NCI-H524 treated with DMSO at 0.1 percent for 48 hours (cell line): ENCODE measurements around the gene YTHDC1.
"Not testable (repeated sequence)": the region's sequence is repeated elsewhere in the genome, so short reads cannot be mapped to it uniquely, and the experiment has no call there.

Experiments
- DNase-seq: peaks from one replicate; lab custom pipeline; 2025; lab: John Stamatoyannopoulos, UW

Gene YTHDC1

DNA sequence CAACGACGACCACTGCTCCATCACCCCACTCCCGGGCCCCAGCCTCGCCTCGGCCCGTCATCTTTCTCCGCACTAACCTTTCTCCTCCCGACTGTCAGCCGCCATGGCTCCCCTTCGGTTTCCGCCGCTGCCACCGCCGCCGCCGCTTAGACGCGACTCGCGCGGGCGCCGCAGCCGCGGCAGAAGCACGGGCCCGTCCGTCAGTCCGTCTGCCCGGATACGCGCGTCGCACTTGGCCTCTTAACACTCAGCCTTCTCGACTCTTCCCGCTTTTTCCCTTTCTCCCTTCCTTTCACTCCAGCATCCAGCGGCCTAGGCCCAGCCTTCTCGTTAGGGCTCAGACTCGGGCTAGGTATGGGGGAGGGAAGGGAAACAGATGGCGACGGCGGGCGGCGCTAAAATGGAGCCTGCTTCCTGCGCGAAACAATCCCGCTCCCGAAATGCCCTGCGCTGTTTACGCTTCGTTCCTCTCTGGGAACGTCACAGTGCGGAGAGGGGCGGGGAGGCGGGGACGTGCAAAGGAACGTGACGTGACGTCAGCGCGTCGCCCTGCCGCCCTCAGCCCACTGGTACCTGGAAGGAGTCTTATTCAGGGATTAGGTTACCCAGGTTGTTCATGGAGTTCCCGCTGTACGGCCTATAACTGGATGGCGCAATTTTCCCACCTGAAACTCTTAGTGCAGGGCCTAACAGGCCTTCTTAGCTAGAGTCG lies at the start of gene YTHDC1:
YTHDC1 (minus strand) TSS at position 442 of the 712 bp plus-strand sequence; CDS start at position 105, 337 bp downstream.
- DNase-seq, result peak; percentile 63

DNA sequence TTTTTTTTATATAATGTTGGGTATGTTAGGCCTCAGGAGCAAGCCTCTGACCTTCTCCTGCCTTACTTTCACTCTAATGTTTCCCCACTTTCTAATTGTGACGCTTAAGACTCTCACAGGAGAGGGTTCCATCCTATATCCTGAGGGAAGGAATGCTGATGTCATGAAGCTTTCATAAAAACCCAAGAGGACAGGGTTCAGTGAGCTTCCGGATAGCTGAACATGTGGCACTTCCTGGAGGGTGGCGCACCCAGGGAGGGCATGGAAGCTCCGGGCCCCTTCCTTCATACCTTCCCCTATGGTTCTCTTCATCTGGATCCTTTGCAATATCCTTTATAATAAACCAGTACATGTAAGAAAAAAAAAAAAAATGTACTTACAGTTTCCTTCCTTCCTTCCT lies 49.4 kb upstream of the YTHDC1 start:
- DNase-seq, result no peak

DNA sequence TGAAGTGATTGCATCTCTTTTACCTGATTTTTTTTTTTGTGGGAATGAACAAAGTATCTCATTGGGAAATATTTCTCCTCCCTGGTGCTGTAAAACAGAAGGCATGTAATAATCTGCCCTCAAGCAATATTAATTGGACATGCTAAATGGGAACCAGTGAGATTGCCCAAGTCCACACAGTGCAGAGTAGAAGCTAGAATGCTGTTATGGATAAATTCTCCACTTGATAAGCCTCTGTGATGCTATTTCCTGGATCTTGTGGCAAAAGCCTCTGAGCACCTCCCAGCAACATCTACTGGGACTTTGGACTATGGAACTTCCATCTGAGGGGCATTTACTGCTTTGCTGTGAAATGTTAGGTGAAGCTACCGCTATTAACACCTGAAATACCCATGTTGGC lies 46.9 kb upstream of the YTHDC1 start:
- DNase-seq, result no peak

DNA sequence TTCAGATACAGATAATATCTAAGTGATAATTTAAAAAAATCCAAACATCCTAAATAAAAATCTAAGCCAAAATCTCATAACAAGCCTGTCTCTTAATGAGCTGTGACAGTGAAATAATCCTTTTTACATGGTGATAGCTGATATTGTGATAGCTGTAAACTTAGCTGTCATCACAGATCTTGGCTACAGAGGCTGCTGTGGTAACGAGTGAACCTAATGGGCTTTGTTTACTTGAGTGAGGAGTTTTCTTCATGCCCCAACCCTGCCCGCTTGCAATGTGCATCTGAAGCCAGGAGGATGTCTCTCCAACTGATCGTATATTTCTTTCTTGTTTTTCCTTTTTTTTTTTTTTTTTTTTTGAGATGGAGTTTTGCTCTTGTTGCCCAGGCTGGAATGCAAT lies 41.5 kb upstream of the YTHDC1 start:
- no peak for DNase-seq

DNA sequence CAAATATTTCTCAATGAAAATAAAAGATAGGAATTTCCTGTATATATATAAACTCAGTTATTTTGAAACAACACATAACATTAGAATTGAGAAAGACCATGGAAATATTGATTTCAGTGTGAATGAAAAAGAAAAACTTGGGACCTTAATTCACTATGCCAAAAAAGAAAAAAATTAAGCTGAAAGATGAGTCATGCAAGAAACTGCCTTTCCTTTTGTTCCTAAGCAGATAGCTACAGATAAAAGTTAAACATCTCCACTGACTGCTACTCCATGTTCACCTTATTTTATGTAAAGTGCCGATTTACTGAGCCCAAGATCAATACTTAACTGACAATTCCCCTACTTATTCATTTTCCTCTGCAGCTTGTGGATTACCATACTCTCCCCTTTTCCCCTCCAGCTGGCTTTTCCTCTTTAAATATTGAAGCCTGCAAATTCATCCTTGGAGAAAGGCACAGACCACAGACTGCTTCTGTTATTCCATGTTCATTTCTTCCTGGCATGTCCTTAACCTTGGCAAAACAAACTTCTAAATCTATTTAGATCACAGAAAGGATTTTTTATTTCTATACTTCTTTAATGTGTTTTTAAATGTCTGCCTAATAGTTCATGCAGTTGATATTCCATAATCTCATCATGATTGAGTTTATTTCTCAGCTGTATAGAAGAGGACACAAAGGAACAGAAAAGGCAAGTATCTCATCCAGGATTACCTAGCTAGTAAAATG lies 40.5 kb upstream of the YTHDC1 start:
- no peak for DNase-seq

DNA sequence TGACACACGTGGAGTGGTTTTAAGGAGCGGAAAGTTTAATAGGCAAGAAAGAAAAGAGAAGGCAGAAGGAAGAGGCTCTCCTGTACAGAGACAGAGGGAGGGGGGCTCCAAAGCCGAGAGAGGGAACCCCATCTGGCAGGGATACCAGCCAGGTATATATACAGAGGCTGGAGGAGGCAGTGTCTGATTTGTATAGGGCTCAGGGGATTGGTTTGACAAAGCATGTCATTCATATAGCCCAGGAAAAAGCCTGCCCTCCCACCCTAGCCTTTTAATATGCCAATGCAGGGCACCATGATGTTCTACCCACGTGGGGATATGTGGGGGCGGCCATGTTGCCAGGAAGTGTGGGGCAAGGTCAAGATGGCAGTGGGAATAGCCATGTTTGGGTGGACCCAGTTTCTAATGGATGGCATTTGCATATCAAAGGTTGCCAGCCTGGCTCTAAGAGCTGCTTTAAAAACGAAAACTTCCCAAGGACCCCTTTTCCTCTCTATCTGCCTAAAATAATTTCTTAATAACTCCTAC lies 39.6 kb upstream of the YTHDC1 start:
- not testable (repeated sequence) for DNase-seq

DNA sequence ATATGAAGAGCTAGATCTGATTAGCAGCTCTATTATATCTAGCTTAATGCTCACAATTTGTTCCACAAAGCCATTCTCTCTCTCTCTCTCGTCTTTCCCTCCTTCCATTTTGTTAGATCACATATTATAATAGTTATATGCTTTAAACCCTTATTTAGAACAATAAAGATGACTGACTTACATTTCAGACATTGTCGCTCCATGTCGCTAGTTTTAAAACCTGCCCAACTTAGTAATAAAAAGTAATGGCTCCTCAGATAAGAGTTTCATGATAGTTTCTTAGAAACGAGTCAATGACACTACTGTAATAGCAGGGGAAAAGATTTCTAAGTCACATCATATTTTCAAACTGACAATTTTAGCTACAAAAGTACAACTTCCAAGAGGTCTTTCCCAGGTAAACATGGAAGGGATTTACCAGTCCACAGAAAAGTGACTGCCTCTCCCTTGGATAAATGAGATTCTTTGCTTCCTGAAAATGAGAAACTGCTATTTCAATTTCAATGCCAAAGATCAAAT lies 38.5 kb upstream of the YTHDC1 start:
- DNase-seq, result no peak

DNA sequence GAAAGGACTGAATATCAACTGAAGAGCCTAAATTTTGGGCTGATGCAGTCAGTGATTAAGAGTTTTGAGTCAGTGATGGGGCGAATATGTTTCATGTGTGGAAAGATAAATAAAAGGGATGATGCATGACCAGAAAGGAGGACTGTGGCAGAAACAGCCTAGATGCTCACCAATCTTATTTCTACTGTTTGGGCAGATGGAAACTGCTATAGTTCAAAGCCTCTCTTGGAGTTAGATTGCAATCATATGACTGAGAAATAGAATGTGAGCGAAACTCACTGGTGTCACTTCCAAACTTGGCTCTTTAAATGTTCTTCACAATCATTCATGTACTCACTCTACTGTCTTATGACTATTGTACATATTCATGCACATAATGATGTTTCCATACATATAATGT lies 35.4 kb upstream of the YTHDC1 start:
- DNase-seq, result no peak

DNA sequence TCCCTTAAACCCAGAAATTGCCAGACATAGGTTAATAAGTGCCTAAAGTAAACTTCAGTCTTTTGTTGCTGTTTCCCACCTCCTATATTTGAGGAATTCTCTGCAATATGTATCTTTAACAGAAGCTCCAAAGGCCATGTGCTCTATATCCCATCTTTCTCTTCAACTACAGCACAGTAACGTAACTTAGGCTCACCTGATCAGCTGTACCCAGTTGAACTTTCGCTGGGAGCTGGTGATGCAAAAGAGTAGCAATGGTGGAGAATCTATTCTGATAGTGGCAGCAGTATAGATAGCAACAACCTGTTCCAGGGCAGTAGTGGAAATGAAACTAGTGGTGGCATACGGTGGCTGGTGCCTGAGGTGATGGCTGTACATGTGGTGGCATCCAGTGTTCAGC lies 33.2 kb upstream of the YTHDC1 start:
- no peak for DNase-seq

DNA sequence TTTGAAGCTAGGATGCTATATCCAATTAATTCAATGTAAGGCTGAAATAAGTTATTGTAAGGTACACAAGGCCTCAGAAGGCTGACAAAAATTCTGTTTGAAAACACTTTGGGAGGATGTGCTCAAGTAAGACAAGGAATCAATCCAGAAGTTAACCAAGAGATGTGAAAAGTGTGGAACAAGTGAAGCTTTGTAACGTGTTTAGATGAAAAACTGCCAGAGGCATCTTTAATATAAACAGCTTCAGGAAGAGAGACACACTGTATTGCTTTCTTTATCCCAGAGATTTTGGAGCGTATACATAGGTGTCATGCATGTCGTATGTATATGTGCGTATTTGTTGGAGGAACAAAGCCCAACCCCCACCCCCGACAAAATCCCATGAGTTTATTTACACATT lies 28.3 kb upstream of the YTHDC1 start:
- DNase-seq, result no peak

DNA sequence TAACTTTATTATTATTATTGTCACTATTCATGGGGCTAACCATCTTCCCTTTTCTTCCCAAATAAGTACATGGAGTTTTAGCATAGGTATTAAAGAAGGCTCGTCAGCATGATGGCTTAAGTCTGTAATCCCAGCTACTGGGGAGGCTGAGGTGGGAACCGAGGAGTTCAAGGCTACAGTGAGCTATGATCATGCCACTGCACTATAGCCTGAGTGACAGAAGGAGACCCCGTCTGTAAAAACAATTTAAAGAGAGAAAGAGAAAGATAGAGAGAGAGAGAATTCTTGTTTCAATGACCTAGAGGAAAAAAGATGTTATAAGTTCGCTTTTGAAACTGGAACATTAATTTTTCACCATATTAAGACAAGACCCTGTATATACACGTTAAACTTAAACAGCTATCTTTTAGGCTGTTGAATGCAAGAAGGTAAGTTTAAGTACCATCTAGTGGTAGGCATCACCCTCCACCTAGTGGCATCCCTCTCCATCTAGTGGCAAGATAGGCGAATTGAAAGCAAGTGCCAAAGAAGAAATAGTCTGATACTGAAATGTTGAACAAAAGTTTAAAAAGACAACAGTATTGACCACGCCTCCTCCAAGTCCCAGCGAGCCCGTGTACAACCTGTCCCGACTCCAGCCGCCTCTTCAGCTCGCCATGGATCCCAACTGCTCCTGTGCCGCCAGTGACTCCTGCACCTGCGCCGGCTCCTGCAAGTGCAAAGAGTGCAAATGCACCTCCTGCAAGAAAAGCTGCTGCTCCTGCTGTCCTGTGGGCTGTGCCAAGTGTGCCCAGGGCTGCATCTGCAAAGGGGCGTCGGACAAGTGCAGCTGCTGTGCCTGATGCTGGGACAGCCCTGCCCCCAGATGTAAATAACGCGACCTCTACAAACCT lies 26.0 kb upstream of the YTHDC1 start:
- peak; percentile 36 for DNase-seq

DNA sequence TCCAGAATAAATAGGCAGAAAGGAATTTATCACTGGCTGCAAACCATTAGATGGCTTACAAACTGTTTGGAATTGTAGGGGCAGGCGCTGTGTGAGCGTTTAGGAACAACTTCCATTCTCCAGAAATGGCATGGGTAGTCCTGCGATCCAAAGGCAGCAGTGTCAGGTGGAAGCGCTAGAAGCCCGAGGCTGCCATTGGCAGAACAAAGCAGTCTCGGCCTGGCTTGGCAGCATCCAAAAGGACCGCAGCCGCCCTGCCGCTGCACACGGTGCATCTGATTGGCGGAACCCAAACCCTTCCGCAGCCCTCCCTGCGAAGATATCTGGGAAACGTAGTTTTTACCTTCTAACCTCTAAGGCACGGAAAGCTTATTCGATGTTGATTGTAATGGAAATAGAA lies 23.6 kb upstream of the YTHDC1 start:
- DNase-seq, result no peak

DNA sequence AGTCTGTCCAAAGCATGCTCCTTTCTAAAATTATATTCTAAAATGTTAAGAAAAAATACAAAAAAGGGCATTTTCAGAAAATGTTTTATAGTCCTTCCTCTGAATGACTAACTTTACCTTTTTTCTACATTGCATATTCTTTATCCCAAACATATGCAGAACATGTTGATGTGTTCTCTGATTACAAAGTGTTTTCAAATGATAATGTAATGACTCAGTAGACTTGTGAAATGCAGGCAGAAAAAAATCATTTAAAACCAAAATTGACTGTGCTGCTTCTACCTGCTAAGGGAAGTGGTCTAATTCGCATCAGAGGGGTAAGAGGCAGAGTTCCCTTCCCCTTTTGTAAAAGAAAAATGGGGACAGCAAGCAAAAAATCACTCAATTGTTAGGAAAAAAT lies 22.7 kb upstream of the YTHDC1 start:
- DNase-seq, result no peak

DNA sequence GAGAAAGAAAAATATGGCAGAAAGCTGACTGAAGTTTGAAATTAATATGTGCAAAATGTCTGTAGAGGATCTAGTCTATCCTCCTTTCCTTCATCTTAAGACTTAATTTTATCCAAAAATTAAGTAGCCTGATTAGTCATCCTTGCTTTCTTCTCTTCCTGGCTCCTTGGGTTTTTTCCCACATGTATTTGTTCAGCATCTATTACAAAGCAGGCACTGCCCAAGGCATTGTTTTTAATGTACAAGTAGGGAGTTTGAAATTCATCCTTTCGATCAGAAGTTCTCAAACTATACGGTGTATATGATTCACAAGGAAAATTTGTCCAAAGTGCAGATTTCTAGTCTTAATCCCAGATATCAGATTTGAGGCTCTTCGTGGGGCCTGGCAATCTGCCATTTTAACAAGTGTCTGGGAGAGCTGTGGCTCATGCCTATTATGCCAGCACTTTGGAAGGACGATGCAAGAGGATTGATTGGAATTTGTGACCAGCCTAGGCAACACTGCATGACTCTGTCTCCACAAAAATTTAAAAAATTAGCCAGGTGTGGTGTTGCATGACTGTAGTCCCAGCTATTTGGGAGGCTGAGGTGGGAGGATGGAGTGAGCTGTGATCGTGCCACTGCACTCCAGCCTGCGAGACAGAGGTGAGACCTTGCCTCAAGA lies 19.4 kb upstream of the YTHDC1 start:
- no peak for DNase-seq

DNA sequence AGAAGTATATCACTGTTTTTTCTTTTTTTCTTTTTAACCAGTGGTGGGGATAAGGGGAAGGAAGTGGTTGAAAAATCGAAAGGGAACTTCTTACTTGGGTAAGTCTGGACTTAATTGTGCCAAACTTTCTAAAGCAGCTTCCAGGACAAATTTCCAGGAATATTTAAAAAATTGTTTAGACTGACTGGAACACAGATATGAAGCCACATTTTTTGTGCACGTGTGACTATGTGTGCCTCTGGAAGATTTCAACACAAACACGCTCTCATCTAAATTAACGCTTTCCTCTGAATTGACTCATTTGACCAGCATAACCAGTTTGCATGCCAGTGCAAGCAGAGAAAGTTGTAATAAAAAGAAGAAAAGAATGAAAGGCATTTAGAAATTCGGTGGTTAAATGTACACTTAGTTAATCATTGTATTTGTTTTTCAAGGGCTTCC lies 18.8 kb upstream of the YTHDC1 start:
- no peak for DNase-seq

DNA sequence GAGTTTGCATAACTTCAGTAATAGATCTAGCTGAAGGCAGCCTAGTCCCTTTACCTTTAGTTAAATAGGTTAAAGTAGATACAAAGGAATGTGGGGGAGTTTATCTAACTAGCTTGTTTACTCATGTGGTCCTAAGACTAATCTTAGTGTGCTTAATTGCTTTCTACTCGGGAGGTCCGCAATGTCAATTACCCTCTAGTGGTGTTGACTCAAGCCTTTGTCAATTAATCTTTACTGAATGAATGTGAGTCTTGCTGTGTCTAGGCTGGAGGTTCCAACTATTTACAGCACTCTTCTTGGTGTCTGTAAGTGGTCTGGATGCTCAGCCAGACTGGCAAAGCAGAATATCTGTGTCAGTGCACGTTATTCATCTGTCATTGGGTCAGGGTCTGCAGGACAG lies 17.9 kb upstream of the YTHDC1 start:
- DNase-seq, result no peak

DNA sequence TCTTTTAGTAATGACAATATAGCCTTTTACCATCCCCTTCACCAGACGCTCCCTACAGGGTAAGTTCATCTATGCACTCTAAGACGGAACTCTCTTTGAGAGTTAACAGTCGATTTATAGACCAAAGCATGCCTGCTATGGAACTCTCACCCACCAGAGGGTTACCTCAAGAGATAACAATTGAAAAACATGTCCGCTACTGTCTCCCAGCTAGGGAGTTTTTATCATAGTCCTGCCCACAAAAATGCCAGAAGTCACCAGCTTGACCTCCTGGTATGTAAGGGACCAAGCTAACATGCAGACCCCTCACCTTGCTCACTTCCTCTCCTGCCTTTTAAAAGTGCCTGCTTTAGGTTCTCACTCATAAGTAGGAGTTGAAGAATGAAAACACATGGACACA lies 16.7 kb upstream of the YTHDC1 start:
- DNase-seq, result no peak

DNA sequence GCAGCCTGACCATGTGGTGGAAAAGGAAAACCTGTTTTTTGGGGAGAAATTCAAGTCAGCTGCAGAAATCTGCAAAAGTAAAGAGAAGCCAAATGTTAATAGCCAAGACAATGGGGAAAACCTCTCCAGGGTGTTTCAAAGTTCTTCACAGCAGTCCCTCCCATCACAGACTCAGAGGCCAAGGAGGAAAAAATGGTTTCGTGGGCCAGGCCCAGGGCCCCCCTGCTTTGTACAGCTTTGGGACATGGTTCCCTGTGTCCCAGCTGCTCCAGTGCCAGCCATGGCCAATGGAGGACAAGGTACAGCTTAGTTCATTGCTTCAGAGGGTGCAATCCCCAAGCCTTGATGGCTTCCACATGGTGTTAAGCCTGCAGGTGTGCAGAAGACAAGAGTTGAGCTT lies 15.2 kb upstream of the YTHDC1 start:
- DNase-seq, result no peak

DNA sequence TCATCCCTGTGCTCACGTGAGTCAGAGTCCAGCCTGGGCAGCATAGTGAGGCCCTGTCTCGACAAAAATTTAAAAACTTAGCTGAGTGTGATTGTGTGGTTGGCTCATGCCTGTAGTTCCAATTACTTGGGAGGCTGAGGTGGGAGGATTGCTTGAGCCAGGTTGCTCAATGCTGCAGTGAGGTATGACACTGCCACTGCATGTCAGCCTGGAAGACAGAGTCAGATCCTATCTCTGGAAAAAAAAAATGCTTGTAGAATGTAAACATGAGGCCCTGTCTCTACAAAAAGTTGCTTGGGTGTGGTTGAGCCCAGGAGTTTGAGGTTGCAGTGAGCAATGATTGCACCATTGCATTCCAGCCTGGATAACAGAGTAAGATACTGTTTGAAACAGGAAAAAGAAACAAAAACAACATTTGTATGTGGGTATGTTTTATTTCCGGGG lies 11.3 kb upstream of the YTHDC1 start:
- DNase-seq, result no peak

DNA sequence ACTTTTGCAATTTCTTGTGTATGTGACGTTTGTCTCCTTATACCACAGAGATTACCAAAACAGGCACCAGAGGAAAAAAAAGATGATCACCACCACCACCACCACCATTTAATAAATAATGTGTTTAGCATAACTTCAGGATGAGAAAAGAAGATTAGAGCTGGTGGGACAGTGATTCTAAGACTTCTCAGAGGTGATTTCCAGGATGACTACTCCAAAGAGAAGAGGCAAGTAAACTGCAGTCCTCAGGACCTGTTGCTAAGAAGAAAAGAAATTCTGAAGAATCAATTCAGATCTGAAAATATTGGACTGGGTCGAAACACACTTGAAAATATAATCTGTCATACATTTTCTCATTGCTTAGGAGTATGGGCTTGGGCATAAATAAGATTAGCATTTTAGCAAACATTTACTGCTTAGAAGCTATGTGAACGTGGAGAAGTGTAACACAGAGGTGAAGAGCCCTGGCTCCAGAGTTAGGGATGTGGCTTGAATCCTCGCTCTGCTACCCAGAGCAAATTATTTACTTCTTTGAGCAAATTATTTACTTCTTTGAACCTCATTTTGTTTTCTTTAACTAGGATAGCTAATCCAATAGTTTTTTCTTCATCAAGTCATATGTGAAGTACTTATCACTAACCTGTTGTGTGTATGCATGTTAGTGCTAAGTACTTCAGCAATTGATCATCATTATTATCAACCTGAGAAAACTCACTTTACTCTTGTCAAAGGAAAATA lies 10.5 kb upstream of the YTHDC1 start:
- no peak for DNase-seq

DNA sequence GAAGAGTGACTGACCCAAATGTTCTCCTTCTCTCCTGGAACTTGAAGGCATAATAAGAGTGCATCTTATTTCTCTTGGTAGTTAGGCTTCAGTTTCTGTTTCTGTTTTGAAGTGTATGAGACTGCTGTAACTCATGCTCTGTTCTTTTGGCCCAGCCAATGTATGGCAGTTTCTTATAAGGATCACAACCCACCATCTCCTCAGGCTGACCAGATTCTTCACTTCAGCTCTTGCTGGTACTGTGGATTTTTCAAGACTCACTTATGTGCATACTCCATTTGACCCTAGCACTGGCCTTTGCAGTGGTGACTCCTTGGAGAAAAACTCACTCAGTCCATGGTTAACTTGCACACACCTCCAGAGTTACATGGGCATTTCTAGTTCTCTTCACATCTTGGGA lies 9.6 kb upstream of the YTHDC1 start:
- DNase-seq, result no peak
